ENCODE measurements around the gene MRPS24.

MRPS24 gene

GRCh38 chr7:43880596-43880995, 11.3 kb upstream of the MRPS24 start:
- TF ChIP-seq POLR2A (IDR thresholded peaks at IDR 0.05; ENCODE audit: extremely low read depth, insufficient read length), result no peak
- no peak for TF ChIP-seq MYC (IDR thresholded peaks at IDR 0.05; ENCODE audit: low read depth, low read length)
- TF ChIP-seq MAX (IDR thresholded peaks at IDR 0.05; ENCODE audit: low read depth, low read length), result no peak
- TF ChIP-seq, protein P1, sequence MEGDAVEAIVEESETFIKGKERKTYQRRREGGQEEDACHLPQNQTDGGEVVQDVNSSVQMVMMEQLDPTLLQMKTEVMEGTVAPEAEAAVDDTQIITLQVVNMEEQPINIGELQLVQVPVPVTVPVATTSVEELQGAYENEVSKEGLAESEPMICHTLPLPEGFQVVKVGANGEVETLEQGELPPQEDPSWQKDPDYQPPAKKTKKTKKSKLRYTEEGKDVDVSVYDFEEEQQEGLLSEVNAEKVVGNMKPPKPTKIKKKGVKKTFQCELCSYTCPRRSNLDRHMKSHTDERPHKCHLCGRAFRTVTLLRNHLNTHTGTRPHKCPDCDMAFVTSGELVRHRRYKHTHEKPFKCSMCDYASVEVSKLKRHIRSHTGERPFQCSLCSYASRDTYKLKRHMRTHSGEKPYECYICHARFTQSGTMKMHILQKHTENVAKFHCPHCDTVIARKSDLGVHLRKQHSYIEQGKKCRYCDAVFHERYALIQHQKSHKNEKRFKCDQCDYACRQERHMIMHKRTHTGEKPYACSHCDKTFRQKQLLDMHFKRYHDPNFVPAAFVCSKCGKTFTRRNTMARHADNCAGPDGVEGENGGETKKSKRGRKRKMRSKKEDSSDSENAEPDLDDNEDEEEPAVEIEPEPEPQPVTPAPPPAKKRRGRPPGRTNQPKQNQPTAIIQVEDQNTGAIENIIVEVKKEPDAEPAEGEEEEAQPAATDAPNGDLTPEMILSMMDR (IDR thresholded peaks at IDR 0.05; ENCODE audit: low read depth, low read length), result no peak
- DNase-seq (ENCODE audit: low read depth), result no peak
- no peak overlapping the region for H3K4me3 ChIP-seq (ENCODE audit: low read depth, low read length)

- no peak overlapping the region for H3K4me3 ChIP-seq (ENCODE audit: low read depth, low read length)
- no peak for TF ChIP-seq MAX (IDR thresholded peaks at IDR 0.05; ENCODE audit: low read depth, low read length)
- TF ChIP-seq, protein P1 (IDR thresholded peaks at IDR 0.05; ENCODE audit: low read depth, low read length), result no peak
- no peak for TF ChIP-seq MYC (IDR thresholded peaks at IDR 0.05; ENCODE audit: low read depth, low read length)
- TF ChIP-seq POLR2A (IDR thresholded peaks at IDR 0.05; ENCODE audit: extremely low read depth, insufficient read length), result no peak
- DNase-seq (ENCODE audit: low read depth), result no peak
Observed at GRCh38 chr7:43879477-43879876, 10.2 kb upstream of the MRPS24 start.

GRCh38 chr7:43878867-43879266, 9.6 kb upstream of the MRPS24 start:
- TF ChIP-seq MYC (IDR thresholded peaks at IDR 0.05; ENCODE audit: low read depth, low read length) (no peak), POLR2A (IDR thresholded peaks at IDR 0.05; ENCODE audit: extremely low read depth, insufficient read length) (no peak), MAX (IDR thresholded peaks at IDR 0.05; ENCODE audit: low read depth, low read length) (no peak)
- TF ChIP-seq, protein P1 (IDR thresholded peaks at IDR 0.05; ENCODE audit: low read depth, low read length), result no peak
- no peak for DNase-seq (ENCODE audit: low read depth)
- no peak overlapping the region for H3K4me3 ChIP-seq (ENCODE audit: low read depth, low read length)

- H3K4me3 ChIP-seq (ENCODE audit: low read depth, low read length), result no peak overlapping the region
- no peak for DNase-seq (ENCODE audit: low read depth)
- no peak for TF ChIP-seq MAX (IDR thresholded peaks at IDR 0.05; ENCODE audit: low read depth, low read length)
- TF ChIP-seq, protein P1 (IDR thresholded peaks at IDR 0.05; ENCODE audit: low read depth, low read length), result no peak
- no peak for TF ChIP-seq MYC (IDR thresholded peaks at IDR 0.05; ENCODE audit: low read depth, low read length)
- no peak for TF ChIP-seq POLR2A (IDR thresholded peaks at IDR 0.05; ENCODE audit: extremely low read depth, insufficient read length)
Observed at GRCh38 chr7:43877968-43878864, 8.9 kb upstream of the MRPS24 start.

DNA sequence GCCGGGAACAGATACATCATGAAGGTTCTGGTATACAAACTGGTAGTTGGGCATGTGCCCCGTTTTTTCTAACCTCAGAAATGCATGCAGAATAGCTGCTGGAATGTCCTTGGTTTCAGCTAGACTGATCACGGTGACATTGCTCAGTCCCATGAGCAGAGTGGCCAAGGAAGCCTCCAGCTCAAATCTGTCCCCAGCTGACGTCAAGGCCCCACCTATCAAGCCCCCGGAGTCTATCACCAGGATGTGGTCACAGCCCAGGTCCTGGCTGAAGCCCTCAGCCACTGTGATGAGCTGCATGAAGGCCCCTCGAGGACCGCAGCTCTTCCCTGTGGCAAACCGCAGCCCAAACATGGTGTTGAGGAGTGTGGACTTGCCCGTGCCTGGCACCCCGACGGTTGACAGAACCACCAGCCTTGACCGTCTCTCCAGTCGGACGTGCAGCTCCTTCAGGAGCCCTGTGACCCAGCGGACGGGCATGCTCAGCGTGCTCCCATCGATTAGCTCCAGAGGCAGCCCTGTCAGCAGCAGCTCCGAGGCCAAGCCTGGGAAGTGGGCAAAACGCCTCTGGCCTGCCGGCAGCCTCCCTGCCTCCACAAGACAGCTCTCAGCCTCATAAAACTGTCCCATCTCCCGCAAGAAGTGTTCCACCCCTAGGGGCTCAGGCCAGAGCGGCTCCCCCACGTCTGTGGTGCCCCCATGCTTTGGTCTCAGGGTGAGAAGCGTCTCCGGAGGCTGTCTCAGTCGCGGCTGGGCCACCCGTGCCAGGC, 7.8 kb upstream of the MRPS24 start:
- H3K4me3 ChIP-seq (ENCODE audit: low read depth, low read length), result no peak overlapping the region
- DNase-seq (ENCODE audit: low read depth), result peak; percentile 93
- TF ChIP-seq, protein P1 (IDR thresholded peaks at IDR 0.05; ENCODE audit: low read depth, low read length), result no peak
- no peak for TF ChIP-seq MYC (IDR thresholded peaks at IDR 0.05; ENCODE audit: low read depth, low read length)
- TF ChIP-seq MAX (IDR thresholded peaks at IDR 0.05; ENCODE audit: low read depth, low read length), result no peak
- TF ChIP-seq POLR2A (IDR thresholded peaks at IDR 0.05; ENCODE audit: extremely low read depth, insufficient read length), result no peak
